Measurements from ENCODE around the gene MAP3K2.

DNA sequence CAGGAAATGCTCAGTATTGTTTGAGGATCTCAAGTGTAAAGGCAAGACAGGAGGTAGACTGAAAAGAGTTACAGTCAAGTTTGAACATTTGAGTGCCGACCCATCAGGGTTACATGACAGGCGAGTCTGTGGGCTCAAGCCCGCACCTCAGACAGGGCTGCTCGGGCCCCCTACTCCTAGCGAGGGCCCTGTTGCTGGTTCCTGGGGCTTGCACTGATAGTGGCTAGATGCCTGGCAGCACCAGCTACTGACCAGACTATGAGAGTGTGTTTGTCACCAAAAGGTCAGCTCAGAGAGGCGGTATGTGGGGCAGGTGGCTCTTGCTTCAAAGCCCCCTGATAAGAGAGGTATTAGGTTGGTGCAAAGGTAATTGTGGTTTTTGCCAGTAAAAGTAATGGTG, 132.1 kb downstream of the MAP3K2 start:
- TF ChIP-seq, protein P1, sequence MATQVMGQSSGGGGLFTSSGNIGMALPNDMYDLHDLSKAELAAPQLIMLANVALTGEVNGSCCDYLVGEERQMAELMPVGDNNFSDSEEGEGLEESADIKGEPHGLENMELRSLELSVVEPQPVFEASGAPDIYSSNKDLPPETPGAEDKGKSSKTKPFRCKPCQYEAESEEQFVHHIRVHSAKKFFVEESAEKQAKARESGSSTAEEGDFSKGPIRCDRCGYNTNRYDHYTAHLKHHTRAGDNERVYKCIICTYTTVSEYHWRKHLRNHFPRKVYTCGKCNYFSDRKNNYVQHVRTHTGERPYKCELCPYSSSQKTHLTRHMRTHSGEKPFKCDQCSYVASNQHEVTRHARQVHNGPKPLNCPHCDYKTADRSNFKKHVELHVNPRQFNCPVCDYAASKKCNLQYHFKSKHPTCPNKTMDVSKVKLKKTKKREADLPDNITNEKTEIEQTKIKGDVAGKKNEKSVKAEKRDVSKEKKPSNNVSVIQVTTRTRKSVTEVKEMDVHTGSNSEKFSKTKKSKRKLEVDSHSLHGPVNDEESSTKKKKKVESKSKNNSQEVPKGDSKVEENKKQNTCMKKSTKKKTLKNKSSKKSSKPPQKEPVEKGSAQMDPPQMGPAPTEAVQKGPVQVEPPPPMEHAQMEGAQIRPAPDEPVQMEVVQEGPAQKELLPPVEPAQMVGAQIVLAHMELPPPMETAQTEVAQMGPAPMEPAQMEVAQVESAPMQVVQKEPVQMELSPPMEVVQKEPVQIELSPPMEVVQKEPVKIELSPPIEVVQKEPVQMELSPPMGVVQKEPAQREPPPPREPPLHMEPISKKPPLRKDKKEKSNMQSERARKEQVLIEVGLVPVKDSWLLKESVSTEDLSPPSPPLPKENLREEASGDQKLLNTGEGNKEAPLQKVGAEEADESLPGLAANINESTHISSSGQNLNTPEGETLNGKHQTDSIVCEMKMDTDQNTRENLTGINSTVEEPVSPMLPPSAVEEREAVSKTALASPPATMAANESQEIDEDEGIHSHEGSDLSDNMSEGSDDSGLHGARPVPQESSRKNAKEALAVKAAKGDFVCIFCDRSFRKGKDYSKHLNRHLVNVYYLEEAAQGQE (IDR thresholded peaks at IDR 0.05; ENCODE audit: insufficient read depth in 1 of 2, low read depth in 2 of 2, low read length in 2 of 2): no peak
- TF ChIP-seq TAF1 (IDR thresholded peaks at IDR 0.05; ENCODE audit: borderline replicate concordance, insufficient read depth, low read length): no peak
- no peak for TF ChIP-seq SIN3A (IDR thresholded peaks at IDR 0.05; ENCODE audit: borderline replicate concordance, insufficient read depth, low read length)
- no peak for TF ChIP-seq POLR2AphosphoS5 (IDR thresholded peaks at IDR 0.05; ENCODE audit: low read depth, low read length)
- TF ChIP-seq FOXP2 (optimal IDR thresholded peaks at IDR 0.05; ENCODE audit: borderline replicate concordance, extremely low read depth, extremely low read length, insufficient read depth): no peak
